GM23248 (cell line): ENCODE data around the gene PHC2. TPM values are rescaled to one million over a fixed set of nuclear protein-coding genes. Genes with fewer than 3 reads are reported as not detected.

Experiments
- DNase-seq: peaks from one replicate; pipeline ENCODE4 v3.0.0-alpha.2; 2015
- H2AFZ ChIP-seq: fragments of 200-600 bp; sonication (generic); 2 replicates; pipeline ENCODE4 v1.6.1; 2016; ENCODE audit warnings: antibody characterized with exemption
- H3F3A ChIP-seq: fragments of 200-600 bp; sonication (generic); 2 replicates; pipeline ENCODE4 v1.6.1; 2016; ENCODE audit warnings: mild to moderate bottlenecking, antibody characterized with exemption, mixed run types; ENCODE audit not compliant: insufficient read depth
- H3K27ac ChIP-seq: fragments of 200-600 bp; sonication (generic); 2 replicates; pipeline ENCODE4 v1.5.1; 2016; ENCODE audit warnings: mild to moderate bottlenecking
- H3K27me3 ChIP-seq: fragments of 200-600 bp; sonication (generic); replicated peaks from 2 replicates; pipeline ENCODE4 v1.6.1; 2016; ENCODE audit warnings: mild to moderate bottlenecking; ENCODE audit not compliant: insufficient read depth
- H3K36me3 ChIP-seq: fragments of 200-600 bp; sonication (generic); 2 replicates; pipeline ENCODE4 v1.6.1; 2016; ENCODE audit warnings: low read depth, mild to moderate bottlenecking
- H3K4me1 ChIP-seq: fragments of 200-600 bp; sonication (generic); 2 replicates; pipeline ENCODE4 v1.6.1; 2016; ENCODE audit warnings: mild to moderate bottlenecking; ENCODE audit not compliant: insufficient read depth
- H3K4me2 ChIP-seq: fragments of 200-600 bp; sonication (generic); one replicate; pipeline ENCODE4 v1.6.1; 2016; ENCODE audit warnings: mild to moderate bottlenecking; ENCODE audit not compliant: unreplicated experiment
- H3K4me3 ChIP-seq: fragments of 200-600 bp; sonication (generic); 2 replicates; pipeline ENCODE4 v1.5.1; 2016; ENCODE audit warnings: mild to moderate bottlenecking
- H3K79me2 ChIP-seq: fragments of 200-600 bp; sonication (generic); 2 replicates; pipeline ENCODE4 v1.6.1; 2016; ENCODE audit warnings: mild to moderate bottlenecking; ENCODE audit not compliant: insufficient read depth
- H3K9ac ChIP-seq: fragments of 200-600 bp; sonication (generic); 2 replicates; pipeline ENCODE4 v1.6.1; 2016; ENCODE audit warnings: mild to moderate bottlenecking
- H3K9me2 ChIP-seq: fragments of 200-600 bp; sonication (generic); 2 replicates; pipeline ENCODE4 v1.6.1; 2016; ENCODE audit warnings: mixed run types, mild to moderate bottlenecking, moderate library complexity; ENCODE audit not compliant: insufficient read depth
- H3K9me3 ChIP-seq: fragments of 200-600 bp; sonication (generic); one replicate; pipeline ENCODE4 v1.6.1; 2017; ENCODE audit warnings: low read depth
- H4K20me1 ChIP-seq: fragments of 200-600 bp; sonication (generic); 2 replicates; pipeline ENCODE4 v1.6.0; 2016; ENCODE audit not compliant: insufficient read depth
- EZH2 ChIP-seq: fragments of 200-600 bp; sonication (generic); IDR thresholded peaks from 2 replicates; pipeline ENCODE4 v1.6.1; 2018; ENCODE audit warnings: antibody characterized with exemption, mild to moderate bottlenecking; ENCODE audit not compliant: insufficient read depth, poor library complexity, severe bottlenecking
- EZH2phosphoT487 ChIP-seq: fragments of 200-600 bp; sonication (generic); IDR thresholded peaks from 2 replicates; pipeline ENCODE4 v1.6.1; 2018; ENCODE audit warnings: antibody characterized with exemption, moderate library complexity, mild to moderate bottlenecking, low read depth; ENCODE audit not compliant: insufficient read depth
- WGBS, 2 experiments: methylation state at CpG; one replicate each; pipeline ENCODE4 v1.1.6; 2015 to 2017; ENCODE audit warnings: low lambda C conversion rate in 2 of 2, low coverage in 1 of 2; ENCODE audit errors: missing lambda C conversion rate in 2 of 2; 5-methylcytosine and 5-hydroxymethylcytosine counted together
- in situ Hi-C: fragments of 300-500 bp; cut with MboI; formaldehyde crosslinking; loops from 2 replicates; pipeline ENCODE4 v1.15.0; 2020
- polyA plus RNA-seq: library from polyadenylated mRNA; unstranded; fragments of >200 nt; fragmentation: Nextera tagmentation; extraction: Ambion mirVana; gene quantifications from 2 replicates; pipeline ENCODE4 v1.2.1, GENCODE V29; 2016
- total RNA-seq: library from RNA; depleted of rRNA; stranded (reverse); fragments of >200 nt; shearing (Covaris generic); gene quantifications from 2 replicates; pipeline ENCODE4 v1.2.3, GENCODE V29; 2014

The PHC2 gene
- total and polyA plus RNA-seq, 2 experiments from 2014 or later = 15.1 to 74.7 TPM

GRCh38 chr1:33363470-33363861 is 67.4 kb downstream of the PHC2 start:
- DNase-seq = no peak
- H3K27ac ChIP-seq = no peak overlapping the region
- H3K9ac ChIP-seq = no peak overlapping the region
- in situ Hi-C loops = loop anchor here (25.0 kb wide), 1 partner anchor 151 kb away; no protein-coding TSS in a partner anchor
- no peak overlapping the region for H3K4me3 ChIP-seq
- H3K4me1 ChIP-seq = no peaks in the 10 kb centered on the region
- H3F3A ChIP-seq = no peaks in the 10 kb centered on the region
- H3K9me2 ChIP-seq = no peaks in the 10 kb centered on the region
- no peak overlapping the region for H3K4me2 ChIP-seq
- no peaks in the 10 kb centered on the region for H3K36me3 ChIP-seq
- no peak overlapping the region for H2AFZ ChIP-seq
- TF ChIP-seq EZH2 = no peak
- no peak for TF ChIP-seq EZH2phosphoT487
- no peaks in the 10 kb centered on the region for H3K9me3 ChIP-seq
- H3K27me3 ChIP-seq = no peaks in the 10 kb centered on the region
- H3K79me2 ChIP-seq = no peaks in the 10 kb centered on the region
- H4K20me1 ChIP-seq = no peaks in the 10 kb centered on the region
- 96% methylated on average over 5 of the region's 5 CpGs for WGBS, 2 experiments

GRCh38 chr1:33363021-33363420 is 67.9 kb downstream of the PHC2 start:
- Histone ChIP-seq H3F3A (no peaks in the 10 kb centered on the region), H2AFZ (no peak overlapping the region), H3K9me2 (no peaks in the 10 kb centered on the region), H3K79me2 (no peaks in the 10 kb centered on the region), H3K27ac (no peak overlapping the region), H3K4me1 (no peaks in the 10 kb centered on the region), H4K20me1 (no peaks in the 10 kb centered on the region), H3K4me3 (no peak overlapping the region), H3K9me3 (no peaks in the 10 kb centered on the region), H3K27me3 (no peaks in the 10 kb centered on the region), H3K9ac (no peak overlapping the region), H3K4me2 (no peak overlapping the region), H3K36me3 (no peaks in the 10 kb centered on the region)
- no peak for DNase-seq
- WGBS, 2 experiments = 69 to 77% methylated on average over 5 of the region's 5 CpGs
- no peak for TF ChIP-seq EZH2phosphoT487
- no peak for TF ChIP-seq EZH2
- in situ Hi-C loops = loop anchor here (25.0 kb wide), 1 partner anchor 151 kb away; no protein-coding TSS in a partner anchor

GRCh38 chr1:33361532-33362235 is 69.2 kb downstream of the PHC2 start:
- Histone ChIP-seq H3K9me3 (no peaks in the 10 kb centered on the region), H3K4me3 (no peak overlapping the region), H3F3A (no peaks in the 10 kb centered on the region), H3K9ac (no peak overlapping the region), H3K27ac (no peak overlapping the region), H3K4me2 (no peak overlapping the region), H3K4me1 (no peaks in the 10 kb centered on the region), H3K27me3 (no peaks in the 10 kb centered on the region), H3K79me2 (no peaks in the 10 kb centered on the region), H4K20me1 (no peaks in the 10 kb centered on the region), H2AFZ (no peak overlapping the region), H3K9me2 (no peaks in the 10 kb centered on the region), H3K36me3 (no peaks in the 10 kb centered on the region)
- in situ Hi-C loops = loop anchor here (25.0 kb wide), 1 partner anchor 149 kb away; no protein-coding TSS in a partner anchor
- TF ChIP-seq EZH2 (no peak), EZH2phosphoT487 (no peak)
- no peak for DNase-seq
- 94% methylated on average over 11 of the region's 11 CpGs for WGBS, 2 experiments

GRCh38 chr1:33360367-33360766 is 70.5 kb downstream of the PHC2 start:
- H3K4me2 ChIP-seq = no peak overlapping the region
- no peaks in the 10 kb centered on the region for H3K27me3 ChIP-seq
- TF ChIP-seq EZH2phosphoT487 (no peak), EZH2 (no peak)
- no peaks in the 10 kb centered on the region for H3K9me2 ChIP-seq
- 94 to 96% methylated on average over 1 of the region's 1 CpG for WGBS, 2 experiments
- H2AFZ ChIP-seq = no peak overlapping the region
- H3K36me3 ChIP-seq = no peaks in the 10 kb centered on the region
- no peak overlapping the region for H3K9ac ChIP-seq
- no peak overlapping the region for H3K4me3 ChIP-seq
- no peaks in the 10 kb centered on the region for H3F3A ChIP-seq
- no peaks in the 10 kb centered on the region for H3K79me2 ChIP-seq
- H3K27ac ChIP-seq = no peak overlapping the region
- no peaks in the 10 kb centered on the region for H3K9me3 ChIP-seq
- H3K4me1 ChIP-seq = no peaks in the 10 kb centered on the region
- in situ Hi-C loops = loop anchor here (25.0 kb wide), 1 partner anchor 148 kb away; no protein-coding TSS in a partner anchor
- no peaks in the 10 kb centered on the region for H4K20me1 ChIP-seq
- DNase-seq = no peak
